Measurements from ENCODE around the gene PPP3CA.
A peak's percentile ranks its signal among the peaks of the same experiment; 100 is the strongest.

Gene PPP3CA

DNA sequence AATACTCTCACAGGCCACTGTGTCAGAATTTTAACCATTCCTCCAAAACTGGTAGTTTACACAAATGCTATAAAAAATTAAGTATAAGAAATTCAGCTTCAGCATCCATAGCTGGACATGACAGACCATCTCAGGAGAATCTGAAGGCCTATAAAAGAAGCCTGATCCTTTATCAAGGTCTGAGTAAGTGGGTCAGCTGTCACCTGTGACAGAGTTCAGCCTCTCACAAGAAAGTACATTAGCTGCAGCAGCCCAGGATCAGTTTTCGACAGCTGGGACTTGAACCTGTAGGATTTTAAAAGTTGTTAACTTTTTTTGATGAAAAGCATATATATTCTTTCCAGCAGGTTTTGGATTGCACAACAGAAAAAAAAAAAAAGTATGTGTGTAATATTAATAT, 60.7 kb downstream of the PPP3CA start:
- DNase-seq: no peak

DNA sequence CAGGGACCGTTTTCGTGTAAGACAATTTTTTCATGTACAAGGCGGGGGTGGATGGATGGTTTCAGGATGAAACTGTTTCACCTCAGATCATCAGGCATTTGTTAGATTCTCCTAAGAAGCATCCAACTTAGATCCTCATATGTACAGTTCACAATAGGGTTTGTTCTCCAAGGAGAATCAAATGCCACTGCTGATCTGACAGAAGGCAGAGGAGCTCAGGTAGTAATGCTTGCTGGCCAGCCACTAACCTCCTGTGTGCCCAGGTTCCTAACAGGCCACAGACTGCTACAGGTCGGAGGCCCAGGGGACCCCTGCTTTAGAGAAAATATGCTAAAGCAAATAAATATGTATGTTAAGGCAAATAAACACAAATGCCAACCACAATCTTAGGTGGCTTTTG, 61.3 kb downstream of the PPP3CA start:
- DNase-seq: no peak

DNA sequence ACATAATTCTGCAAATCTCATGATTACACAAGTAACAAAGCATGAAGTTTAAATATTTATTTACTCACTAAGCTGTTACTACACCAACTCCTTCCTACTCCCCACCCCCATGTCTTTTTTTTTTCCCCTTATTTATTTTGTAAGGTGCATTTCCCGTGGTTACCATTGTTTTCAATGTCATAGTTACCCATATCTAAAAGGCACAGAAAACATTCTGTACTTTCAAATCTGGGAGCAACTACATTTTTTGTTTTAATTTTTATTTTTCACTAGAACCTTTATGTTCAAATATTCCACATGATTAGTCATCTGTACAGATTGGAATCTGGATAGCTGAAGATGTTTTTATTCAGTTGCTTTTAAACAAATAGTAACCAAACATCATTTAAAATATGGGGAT, 62.8 kb downstream of the PPP3CA start:
- peak; percentile 22 for DNase-seq

DNA sequence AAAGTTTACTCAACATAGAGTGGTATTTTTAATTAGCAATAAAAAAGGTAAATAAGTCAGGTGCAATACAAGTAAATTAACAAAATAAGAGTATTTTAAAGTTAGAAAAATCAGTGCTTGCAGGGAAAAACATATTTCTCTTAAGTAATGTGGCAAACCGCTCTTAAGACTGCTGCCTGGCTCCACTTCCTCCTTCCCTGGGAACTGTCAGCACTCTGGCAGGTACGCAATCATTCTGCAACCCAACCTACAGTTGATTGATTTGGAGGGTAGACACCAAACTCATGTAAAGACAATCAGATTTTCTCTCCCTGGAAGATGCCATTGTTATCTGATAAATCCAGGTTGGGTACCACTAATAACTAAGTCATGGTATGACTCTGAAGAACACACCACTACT, 63.9 kb downstream of the PPP3CA start:
- DNase-seq: no peak

DNA sequence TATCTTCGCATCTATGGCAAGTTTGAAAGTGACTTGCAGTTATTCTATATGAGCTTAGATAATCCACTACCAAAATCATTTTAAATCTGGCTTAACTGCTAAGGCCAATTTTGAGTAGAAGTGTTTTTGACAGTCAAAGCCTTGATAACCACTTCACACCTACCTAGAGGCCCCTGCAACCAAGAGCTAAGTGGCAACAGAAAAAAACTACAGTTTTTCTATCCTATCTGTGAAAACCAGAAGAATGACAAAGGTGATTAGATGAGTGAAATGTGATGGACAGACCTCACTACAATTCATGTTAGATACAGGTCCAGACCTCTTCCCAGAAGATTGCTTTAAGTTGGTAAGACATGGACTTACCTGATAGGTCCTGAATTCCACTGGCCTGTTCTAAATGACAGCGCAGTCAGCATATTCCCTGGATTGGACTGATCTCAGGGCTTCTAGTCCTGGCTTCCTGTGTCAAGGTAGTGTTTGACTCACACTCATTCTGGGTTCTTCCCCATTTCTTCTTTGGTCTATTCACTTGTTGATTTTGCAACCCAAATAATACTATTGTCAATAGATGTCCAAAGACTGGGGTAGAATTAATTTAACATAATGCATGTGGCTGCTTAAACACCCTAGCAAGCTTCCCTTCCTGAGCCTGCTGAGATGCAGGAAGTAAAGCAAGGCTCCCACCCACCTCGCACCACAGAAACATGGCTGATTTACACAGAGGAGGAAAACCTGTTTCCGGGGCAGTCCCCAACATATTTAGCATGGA, 65.1 kb downstream of the PPP3CA start:
- DNase-seq: no peak

DNA sequence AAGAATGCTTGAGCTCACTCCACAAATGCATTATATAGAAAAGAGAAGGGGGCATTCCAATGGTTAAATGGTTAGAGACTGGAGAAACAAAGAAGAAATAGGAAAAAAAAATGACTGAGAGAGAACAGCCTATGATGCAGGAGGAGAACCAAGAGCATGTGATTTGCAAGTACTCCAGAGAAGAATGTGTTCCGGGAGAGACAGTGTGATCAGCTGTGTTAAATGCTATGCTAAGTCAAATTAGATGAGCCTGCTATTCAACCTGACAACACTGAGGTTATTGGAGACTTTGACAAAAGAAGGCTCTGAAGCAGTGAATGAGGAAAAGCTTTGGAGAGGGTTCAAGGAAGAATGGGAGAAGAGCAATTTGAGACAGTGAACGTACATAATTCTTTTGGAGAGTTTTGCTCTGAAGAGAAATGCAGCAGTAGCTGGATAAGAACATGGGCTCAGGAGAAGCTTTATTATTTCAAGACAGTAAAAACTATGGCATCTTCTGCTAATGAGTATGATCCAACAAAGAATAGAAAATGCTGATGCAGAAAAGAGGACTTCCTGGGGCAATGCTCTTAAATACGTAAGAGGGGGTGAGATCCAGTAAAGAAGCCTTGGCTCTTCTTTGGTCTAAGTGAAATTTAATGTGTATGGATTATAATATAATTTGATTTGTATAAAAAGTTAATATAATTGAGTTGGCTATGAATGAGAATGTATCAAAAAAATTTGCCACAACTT, 66.3 kb downstream of the PPP3CA start:
- no peak for DNase-seq

DNA sequence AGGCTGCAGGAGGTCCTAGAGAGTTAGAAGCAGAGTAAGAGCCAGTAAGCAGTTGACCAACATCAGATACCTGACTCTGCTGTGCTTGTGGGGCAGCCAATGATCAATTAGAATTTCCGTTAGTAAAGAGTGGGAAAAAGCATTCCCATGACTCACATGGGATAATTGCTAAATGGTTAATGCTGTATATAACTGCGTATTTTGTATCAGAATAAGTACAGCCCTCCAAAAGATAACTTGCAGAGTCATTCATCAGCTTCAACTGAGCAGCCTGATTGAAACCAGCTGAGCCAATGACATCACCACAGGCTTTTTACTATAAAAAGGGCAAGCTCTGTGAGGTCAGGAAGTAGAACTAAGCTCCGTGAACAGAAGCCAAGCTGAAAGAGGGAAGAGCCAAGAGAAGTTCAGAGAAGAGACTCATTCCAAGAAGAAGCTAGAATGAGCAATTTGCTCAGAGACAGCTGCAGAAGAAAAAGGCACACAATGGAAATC, 67.9 kb downstream of the PPP3CA start:
- DNase-seq: peak; percentile 99

DNA sequence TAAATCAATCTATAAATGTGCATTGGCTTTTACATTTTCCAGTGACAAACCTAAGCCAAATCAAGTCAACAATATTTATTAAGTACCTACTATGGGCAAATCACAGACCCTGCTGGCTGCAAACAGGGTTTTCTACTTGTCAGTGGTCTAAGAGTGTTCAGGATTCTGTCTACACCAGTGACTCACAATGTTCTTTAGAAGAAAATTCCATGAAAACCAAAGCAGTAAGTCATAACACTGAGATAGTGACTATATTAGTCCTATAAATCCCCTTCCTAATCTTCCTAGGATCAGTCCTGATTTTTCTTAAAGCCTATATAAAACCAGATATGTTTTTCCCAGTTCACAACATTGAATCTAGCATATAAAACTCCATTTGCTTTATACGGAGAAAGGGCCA, 69.7 kb downstream of the PPP3CA start:
- DNase-seq: peak; percentile 77

DNA sequence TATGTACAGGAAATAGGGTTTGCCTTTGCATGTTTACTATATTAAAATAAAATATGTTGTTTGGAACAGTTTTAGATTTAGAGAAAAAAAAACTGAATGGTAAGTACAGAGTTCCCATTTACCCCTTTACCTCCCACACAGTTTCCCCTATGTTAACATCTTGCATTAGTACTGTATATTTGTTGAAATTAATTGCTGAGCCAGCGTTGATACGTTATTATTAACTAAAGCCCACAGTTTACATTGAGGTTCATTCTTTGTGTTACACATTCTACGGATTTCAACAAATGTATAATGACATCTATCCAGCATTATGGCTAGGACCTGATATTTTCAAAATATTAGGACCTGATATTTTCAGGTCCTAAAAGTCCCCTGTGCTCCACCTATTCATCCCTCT, 70.7 kb downstream of the PPP3CA start:
- no peak for DNase-seq

DNA sequence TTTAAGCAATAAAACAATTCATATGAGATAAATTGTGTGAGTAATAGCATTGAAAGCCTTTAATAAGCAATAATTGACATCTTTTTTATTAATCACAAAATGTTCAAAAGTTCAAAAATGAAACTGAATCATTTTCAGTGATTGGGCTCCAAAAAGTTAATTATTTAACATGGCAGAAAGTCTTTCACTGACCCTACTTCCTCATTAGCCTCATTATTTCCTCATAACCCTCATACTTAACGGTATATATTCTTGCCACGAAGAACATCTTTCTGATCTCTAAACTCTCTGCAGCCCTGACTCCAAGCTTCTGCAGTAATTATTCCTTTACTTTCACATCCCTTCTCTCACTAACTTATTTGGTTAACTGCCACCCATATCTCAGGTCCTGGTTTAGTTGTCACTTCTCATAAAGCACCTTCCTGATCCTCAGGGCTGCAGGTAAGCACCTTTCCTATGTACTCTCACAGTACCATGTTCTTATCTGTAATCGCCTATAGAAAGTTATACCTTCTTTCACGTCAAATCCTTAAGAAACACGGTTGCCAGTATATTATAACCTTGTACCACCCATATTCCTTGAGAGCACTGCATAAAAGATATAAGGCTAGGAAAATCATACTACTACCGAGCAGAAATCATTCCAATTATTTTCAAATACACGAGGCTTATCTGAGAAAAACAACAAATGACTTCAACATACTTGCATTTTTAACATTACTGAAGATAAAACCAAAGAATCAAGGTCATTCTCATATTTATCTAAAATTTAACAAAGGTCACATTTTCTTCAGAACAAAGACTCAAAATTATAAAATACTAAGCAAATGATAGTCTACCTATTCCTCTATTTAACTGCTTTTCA, 72.2 kb downstream of the PPP3CA start:
- DNase-seq: no peak

DNA sequence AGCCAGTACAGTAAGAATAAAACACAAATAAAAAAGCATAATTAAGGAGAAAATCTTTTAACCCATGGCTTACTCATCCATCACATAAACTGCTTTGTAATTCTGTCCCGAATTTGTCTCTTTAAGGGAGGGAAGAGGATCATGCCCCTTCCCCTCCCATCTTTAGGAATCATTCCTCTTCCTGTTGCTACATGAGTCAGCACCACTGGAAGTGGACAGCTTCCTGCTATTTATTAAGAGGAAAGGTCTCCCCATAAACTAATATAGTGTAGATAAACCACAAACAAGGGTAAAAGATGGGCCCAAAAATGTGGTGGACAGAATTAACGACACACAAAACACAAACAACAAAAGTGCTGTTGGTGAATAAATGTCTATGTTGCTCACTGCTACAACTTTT, 75.8 kb downstream of the PPP3CA start:
- DNase-seq: peak; percentile 17

DNA sequence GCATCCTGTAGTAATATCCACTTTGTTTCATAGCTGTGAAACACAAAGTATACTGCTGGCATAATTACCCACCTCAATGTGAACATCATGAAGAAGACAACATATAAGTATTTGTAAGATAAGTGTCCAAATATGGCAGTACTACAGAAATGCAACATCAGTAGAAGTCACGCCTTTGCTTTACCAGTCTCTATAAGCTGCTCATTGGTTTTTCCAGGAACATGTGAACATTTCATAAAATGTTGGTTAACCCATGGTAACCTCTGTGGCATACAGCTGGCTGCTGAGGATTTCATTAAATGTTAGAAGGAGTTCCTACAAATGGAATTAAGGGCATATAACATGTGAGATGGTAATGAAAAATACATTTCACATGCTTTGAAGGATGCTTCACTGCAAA, 77.6 kb downstream of the PPP3CA start:
- no peak for DNase-seq

DNA sequence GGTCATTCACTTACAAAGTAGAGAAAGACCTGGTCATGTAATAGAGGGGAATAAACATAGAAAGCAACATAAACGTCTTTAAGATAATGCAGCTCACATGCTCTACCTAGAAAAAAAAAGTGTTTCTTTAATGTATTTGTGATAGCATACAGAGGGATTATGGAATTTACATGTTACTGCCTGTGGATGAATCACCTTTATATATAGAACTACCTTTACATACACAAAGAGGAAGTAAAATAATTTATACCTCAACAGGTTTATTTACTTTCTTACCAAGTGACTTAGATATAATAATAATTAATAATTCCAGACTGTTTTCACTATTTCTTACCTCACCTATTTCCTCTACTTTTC, 81.5 kb downstream of the PPP3CA start:
- no peak for DNase-seq

DNA sequence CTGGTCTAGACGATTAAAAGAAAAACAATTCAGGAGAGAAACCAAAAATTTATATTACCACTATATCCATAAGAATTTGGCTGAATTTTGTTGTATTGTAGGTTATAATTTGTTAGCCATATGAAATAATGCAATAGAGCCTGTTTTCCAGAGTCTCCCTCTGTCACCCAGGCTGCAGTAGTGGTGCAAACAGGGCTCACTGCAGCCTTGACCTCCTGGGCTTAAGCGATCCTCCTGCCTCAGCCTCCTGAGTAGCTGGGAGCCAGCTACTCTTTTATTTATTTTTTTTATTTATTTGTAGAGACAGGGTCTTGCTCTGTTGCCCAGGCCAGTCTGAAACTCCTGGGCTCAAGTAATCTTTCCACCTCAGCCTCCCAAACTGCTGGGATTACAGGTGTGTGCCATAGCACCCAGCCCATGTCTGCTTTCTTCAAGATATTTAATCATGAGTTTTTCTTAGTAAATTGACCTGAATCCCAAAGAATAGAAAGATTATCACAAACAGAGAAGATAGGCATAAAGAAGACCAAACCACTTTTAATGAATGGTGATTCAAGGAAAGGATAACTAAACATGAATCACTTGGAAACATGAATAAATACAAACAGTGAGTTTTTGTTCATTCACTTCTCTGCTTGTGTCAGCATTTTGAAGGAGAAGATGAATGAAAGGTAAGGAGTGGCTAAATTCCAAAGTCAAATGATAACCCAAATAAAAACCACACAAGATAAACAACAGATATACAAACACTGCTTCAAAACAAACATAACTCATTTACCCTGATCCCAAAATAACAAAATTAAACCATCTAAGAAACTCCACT, 82.1 kb downstream of the PPP3CA start:
- no peak for DNase-seq

DNA sequence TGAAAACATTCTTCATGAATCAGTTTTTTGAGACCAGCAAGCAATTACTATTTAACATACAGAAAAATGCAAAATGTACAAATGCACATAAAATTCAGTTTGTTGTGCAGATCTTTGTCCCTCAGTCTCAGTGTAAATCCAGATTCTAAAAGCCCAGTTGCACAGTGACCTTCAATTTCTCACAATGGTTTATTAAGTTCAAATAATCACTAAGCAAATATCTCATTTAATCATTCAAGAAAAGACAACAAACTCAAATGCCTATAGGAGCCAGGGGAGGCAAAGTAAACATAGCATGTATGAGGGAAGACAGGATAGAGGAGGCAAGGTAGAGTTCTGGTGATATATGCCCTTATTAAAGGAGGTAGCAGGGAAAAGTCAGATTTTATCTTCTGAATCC, 82.8 kb downstream of the PPP3CA start:
- DNase-seq: no peak

DNA sequence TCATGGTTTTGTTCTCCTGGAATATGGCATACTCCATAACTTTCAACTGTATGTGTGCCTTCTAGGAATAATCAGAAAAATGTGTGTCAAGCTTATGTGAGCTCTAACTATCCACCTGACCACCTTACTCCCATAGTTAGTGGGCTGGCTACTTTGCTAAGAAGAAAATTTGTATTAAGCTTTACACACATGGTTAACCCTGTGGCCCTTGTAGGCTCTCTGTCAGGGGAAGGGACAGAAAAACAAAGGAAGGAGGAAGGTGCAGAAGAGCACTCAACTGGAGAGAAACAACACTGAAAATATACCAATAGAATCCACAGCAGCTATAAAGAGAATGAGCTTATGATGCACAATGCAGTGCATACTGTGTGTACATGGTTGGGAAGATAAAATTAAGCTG, 84.6 kb downstream of the PPP3CA start:
- no peak for DNase-seq

DNA sequence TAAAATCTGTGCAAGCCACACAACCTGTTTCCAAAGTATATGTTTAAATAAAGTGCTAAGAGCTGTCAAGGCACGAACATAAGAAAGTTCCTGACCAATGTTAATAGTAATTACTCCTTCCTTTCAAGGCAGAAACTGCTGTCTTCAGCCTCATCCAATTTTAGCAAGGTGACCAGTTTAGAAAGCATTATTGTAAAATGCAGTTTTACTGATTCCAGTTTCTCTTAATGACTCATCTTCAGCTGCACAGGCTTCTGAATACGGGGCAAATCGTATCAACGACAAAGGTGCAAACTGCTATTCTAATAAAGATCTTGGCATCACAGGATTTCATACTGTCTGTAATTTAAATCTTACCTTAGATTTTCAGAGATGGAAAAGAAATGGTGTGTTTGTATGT, 87.5 kb downstream of the PPP3CA start:
- DNase-seq: no peak

DNA sequence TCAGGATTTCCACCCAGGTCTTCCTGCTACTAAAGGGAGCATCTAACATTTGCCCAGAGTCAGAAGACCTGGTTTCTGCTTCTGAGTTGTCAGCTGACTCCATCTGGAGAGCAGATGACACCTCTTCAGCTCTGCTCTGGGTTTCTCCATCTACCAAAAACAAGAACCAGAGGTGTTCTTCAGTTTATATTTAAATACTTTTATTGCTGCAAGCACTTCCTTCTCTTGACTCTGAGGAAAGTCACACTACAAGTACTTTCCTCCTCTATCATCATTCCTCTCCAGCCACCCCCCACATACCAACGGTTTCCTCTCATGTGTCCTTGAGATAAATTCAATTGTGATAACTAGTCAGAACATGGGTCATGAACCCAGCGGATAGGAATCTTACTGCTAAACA, 88.4 kb downstream of the PPP3CA start:
- DNase-seq: peak; percentile 47

DNA sequence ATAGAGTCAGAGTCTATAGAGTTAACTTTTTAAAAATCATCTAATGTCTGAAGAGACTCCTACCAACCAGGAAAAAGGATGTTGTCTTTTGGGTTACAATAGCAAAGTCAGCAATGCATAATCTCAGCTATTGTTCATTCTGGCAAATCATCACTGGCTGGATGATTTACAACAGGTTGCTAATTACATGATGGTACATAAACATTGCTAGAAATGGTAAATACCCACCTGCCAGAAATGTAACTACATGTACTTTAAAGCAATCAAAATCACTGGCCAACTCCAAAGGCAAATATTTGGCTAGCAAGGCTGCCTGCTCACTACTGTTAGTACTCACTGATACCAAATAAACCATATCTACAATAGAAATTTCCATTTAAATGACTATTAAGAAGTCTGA, 91.1 kb downstream of the PPP3CA start:
- no peak for DNase-seq

DNA sequence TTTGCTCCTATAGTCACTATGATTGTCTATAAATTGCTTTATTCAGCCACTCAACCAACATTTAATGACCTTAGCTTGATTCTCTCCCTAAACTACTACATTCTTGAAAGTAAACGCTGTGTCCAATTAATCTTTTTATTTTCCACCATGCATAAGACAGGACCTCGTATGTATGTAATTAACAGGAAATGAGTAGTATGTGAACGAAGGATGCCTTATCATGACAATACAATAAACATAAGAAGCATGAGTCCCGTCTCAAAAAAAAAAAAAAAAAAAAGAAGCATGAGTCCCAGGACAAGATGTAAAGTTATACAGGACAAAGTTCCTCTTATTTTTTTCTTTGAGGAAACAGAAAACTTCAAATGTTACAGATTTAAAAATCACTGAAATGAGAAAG, 92.5 kb downstream of the PPP3CA start:
- DNase-seq: peak; percentile 35

DNA sequence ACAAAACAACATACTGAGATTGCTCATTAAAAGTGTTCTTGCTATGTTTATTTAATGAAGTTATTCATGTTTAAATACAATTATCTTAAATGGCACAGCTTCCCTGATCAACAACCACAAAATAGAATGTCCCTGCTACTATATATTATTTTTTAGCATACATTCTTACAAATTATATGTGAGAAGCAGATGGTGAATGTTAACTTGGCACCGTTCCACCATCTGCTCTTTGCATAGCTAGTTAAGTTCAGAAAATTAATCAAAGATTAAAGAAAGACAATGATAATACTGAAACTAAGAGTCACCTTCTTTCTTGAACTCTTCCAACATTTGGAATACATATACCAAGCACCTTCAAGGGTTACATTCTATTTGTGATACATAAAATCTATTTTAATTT, 94.2 kb downstream of the PPP3CA start:
- DNase-seq: no peak

DNA sequence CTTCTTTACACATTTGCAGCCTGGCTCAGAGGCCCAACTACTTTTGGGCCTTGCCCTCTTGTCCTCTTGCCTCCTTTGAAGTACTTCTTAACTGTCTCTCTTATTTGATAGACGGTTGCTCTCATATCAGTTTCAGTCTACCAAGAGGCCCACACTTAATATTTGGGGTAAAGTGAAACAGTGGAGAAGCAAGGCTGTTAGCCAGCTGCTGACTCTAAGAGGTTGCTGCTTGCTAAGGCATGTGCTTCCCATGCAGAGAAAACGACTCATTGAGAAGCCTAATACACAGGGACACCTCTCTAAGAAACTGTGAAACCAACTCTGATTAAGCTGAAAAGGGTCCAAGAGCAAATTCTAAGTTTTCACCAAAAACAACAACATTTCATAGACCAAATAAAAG, 94.6 kb downstream of the PPP3CA start:
- DNase-seq: no peak

DNA sequence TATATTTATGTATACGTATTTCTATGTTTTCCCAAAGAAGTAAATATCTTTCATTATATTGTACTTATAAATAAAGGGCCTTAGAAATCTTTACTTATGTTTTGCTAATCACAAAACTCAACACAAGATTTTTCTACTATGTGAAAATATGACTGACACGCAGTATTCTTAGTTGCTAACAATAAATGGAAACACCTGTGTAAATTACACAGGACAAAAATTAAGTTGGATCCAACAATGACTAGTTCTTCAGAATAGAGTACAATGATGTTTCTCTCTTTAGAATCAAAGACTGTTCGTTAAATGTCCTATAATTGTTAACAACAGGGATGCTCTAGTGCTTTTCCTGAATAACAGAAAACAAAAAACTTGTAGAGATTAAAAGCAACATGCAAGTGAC, 96.1 kb downstream of the PPP3CA start:
- DNase-seq: no peak

Data from fibroblast of skin of right quadriceps (primary cell).